Esophagus squamous epithelium (tissue), 5 donors: Measurements from ENCODE around the gene IRS1. TPM values are rescaled to one million over a fixed set of nuclear protein-coding genes. Genes with fewer than 3 reads are reported as not detected.

Experiments used
- DNase-seq: peaks from one replicate; lab custom pipeline; 2025; lab: John Stamatoyannopoulos, UW
- H3K27ac ChIP-seq, 4 donors: fragments of 200-600 bp; sonication (generic); one replicate each; pipeline ENCODE4 v1.5.1; 2016 to 2019; ENCODE audit warnings: mild to moderate bottlenecking in 1 of 4
- H3K27me3 ChIP-seq, 4 donors: fragments of 200-600 bp; sonication (generic); 1 replicate in 3 of 4; 2 replicates in 1 of 4; pipeline versions ENCODE4 v1.5.1 to v1.6.0; 2017 to 2021; ENCODE audit warnings: antibody characterized with exemption in 1 of 4
- H3K36me3 ChIP-seq, 3 donors: fragments of 200-600 bp; sonication (generic); one replicate each; pipeline ENCODE4 v1.5.1; 2016 to 2019
- H3K4me1 ChIP-seq, 3 donors: fragments of 200-600 bp; sonication (generic); one replicate each; pipeline ENCODE4 v1.5.1; 2017 to 2019
- H3K4me3 ChIP-seq, 4 donors: fragments of 200-600 bp; sonication (generic); 1 replicate in 3 of 4; 2 replicates in 1 of 4; pipeline ENCODE4 v1.5.1; 2016 to 2019; ENCODE audit warnings: mild to moderate bottlenecking in 2 of 4, moderate library complexity in 1 of 4
- H3K9me3 ChIP-seq, 3 donors: fragments of 200-600 bp; sonication (generic); one replicate each; pipeline ENCODE4 v1.5.1; 2016 to 2019
- POLR2A ChIP-seq, 4 donors: fragments of 450-650 bp; IDR thresholded peaks; one replicate each; pipeline ENCODE4 v1.6.1; 2017; ENCODE audit warnings: antibody characterized with exemption in 4 of 4, mild to moderate bottlenecking in 4 of 4, moderate library complexity in 3 of 4
- WGBS, 2 donors: methylation state at CpG; one replicate each; pipeline ENCODE4 v1.1.5; 2018; 5-methylcytosine and 5-hydroxymethylcytosine counted together
- intact Hi-C: fragments of 100-400 bp; cut with DNase I; formaldehyde crosslinking; loops from one replicate; pipeline ENCODE4 v1.15.0; 2022
- total RNA-seq, 4 donors: library from RNA; depleted of rRNA; stranded (reverse); fragments of >200 nt; gene quantifications; one replicate each; pipeline ENCODE4 v1.1.0, GENCODE V29; 2016
- TF ChIP-seq, protein P1 (sequence below), 6 experiments: fragments of 450-650 bp in 4 of 6; fragments of 200-600 bp in 2 of 6; sonication (generic) in 2 of 6; IDR thresholded peaks; one replicate each; pipeline ENCODE4 v1.5.1; 2016 to 2019; ENCODE audit warnings: antibody characterized with exemption in 6 of 6, mild to moderate bottlenecking in 4 of 6, moderate library complexity in 4 of 6
- donor health status: DM: yes; HTN: yes; CAD: no.

IRS1 gene
- total RNA-seq, 4 donors from 2014 or later: 3.5 to 20.5 (median 14.2) TPM

DNA sequence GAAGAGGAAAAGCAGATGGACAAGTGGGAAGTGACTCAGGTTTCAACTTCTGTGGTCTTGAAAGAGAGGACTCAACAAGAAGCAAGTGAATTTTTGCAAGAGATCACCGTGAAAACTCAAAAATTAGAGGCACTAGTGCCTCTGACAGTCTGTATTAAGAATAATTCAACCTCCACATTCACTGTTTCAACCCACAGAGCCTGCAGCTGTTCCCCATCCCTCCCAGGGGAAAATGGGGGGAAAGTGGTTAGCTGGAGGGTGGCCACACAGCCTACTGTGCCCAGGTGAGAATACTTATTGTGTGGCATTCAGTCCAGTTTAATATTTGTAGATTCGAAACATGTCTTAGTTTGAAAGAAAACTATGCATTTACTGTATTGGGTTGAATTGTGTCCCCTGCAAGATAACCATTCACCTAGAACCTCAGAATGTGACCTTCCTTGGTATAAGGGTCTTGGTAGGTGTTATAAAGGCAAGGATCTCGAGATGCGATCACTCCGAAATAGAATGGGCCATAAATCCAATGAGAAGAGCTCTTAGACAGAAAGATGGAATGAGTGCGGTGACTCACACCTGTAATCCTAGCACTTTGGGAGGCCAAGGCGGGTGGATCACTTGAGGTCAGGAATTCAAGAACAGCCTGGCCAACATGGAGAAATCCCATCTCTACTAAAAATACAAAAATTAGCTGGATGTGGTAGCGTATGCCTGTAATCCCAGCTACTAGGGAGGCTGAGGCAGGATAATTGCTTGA, 94.3 kb downstream of the IRS1 start:
- no peak for TF ChIP-seq POLR2A (IDR thresholded peaks at IDR 0.05)
- TF ChIP-seq, protein P1, sequence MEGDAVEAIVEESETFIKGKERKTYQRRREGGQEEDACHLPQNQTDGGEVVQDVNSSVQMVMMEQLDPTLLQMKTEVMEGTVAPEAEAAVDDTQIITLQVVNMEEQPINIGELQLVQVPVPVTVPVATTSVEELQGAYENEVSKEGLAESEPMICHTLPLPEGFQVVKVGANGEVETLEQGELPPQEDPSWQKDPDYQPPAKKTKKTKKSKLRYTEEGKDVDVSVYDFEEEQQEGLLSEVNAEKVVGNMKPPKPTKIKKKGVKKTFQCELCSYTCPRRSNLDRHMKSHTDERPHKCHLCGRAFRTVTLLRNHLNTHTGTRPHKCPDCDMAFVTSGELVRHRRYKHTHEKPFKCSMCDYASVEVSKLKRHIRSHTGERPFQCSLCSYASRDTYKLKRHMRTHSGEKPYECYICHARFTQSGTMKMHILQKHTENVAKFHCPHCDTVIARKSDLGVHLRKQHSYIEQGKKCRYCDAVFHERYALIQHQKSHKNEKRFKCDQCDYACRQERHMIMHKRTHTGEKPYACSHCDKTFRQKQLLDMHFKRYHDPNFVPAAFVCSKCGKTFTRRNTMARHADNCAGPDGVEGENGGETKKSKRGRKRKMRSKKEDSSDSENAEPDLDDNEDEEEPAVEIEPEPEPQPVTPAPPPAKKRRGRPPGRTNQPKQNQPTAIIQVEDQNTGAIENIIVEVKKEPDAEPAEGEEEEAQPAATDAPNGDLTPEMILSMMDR (IDR thresholded peaks at IDR 0.05): no peak
- no peak overlapping the region for H3K4me3 ChIP-seq
- no peaks in the 10 kb centered on the region for H3K36me3 ChIP-seq
- no peaks in the 10 kb centered on the region for H3K27me3 ChIP-seq
- intact Hi-C loops: no loop called here
- WGBS, 2 donors: 84 to 90% methylated on average over 8 of the region's 8 CpGs
- no peaks in the 10 kb centered on the region for H3K9me3 ChIP-seq
- no peak for DNase-seq
- H3K4me1 ChIP-seq: no peaks in the 10 kb centered on the region
- no peak overlapping the region for H3K27ac ChIP-seq

DNA sequence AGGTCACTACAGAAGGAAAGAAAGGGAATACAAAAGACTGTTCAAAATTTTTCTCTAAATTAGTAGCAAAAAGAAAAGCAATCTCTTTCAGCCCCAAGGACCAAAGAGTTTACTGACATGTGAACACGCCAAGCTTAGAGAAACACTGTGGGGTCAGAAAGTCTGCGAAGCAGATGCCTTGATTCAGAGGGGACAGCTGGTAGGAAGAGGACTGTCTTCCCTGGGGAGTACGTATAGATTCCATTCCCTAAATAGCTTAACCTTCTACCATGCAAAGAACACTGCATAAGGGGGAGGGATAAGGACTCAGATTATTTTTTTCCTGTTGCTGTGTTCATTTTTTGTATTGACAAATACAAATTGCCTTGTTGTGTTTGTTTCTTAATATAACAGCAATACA, 96.1 kb downstream of the IRS1 start:
- WGBS, 2 donors: 72 to 88% methylated on average over 3 of the region's 3 CpGs
- Histone ChIP-seq H3K4me1 (peaks cover 0 to 9% (median 0%) of the 10 kb centered on the region in 3 donors), H3K36me3 (no peaks in the 10 kb centered on the region), H3K27ac (no peak overlapping the region), H3K9me3 (no peaks in the 10 kb centered on the region), H3K27me3 (no peaks in the 10 kb centered on the region), H3K4me3 (no peak overlapping the region)
- intact Hi-C loops: no loop called here
- TF ChIP-seq, protein P1 (IDR thresholded peaks at IDR 0.05): no peak
- no peak for TF ChIP-seq POLR2A (IDR thresholded peaks at IDR 0.05)
- no peak for DNase-seq

DNA sequence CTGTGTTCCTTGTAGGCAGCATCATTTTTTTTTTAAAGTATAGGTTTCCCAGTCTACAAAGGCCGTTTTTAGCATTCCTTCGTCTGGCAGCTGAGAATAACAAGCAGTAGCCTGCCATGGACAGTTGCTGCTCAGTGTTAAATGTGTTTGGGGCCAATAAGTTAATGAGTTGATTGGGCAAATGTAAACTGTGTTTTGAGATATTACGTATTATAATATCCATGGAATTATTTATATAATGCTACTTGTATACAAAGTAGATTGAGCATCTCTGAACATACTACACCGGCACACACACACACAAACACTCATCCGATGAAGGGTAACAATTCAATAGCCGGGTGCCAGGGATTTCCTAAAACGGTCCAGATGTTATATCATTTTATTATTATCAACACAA, 97.2 kb downstream of the IRS1 start:
- H3K27ac ChIP-seq: no peak overlapping the region
- no peak for TF ChIP-seq POLR2A (IDR thresholded peaks at IDR 0.05)
- TF ChIP-seq, protein P1 (IDR thresholded peaks at IDR 0.05): no peak
- H3K4me3 ChIP-seq: no peak overlapping the region
- no peak for DNase-seq
- H3K4me1 ChIP-seq: peaks cover 0 to 9% (median 0%) of the 10 kb centered on the region in 3 donors
- intact Hi-C loops: no loop called here
- WGBS, 2 donors: 63 to 68% methylated on average over 7 of the region's 7 CpGs
- H3K27me3 ChIP-seq: no peaks in the 10 kb centered on the region
- H3K9me3 ChIP-seq: no peaks in the 10 kb centered on the region
- H3K36me3 ChIP-seq: no peaks in the 10 kb centered on the region

DNA sequence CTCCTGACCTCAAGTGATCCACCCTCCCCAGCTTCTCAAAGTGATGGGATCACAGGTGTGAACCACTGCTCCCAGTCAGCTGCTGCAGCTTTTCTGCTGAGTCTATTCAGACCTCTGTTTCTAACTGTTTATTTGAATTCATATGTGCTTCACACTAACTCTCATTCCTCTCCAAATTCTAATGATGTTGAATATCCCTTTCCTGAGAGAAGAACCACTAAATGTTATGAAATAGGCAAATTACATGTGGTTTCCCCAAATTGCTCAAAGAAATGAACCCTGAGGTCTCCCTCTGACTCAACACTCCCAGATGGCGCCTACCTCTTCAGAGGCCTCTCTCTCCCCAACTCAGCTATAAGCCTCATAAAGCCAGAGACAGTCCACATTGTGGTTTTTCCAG, 98.6 kb downstream of the IRS1 start:
- H3K36me3 ChIP-seq: no peaks in the 10 kb centered on the region
- no peak overlapping the region for H3K4me3 ChIP-seq
- TF ChIP-seq, protein P1 (IDR thresholded peaks at IDR 0.05): no peak
- TF ChIP-seq POLR2A (IDR thresholded peaks at IDR 0.05): no peak
- peaks cover 0 to 9% (median 0%) of the 10 kb centered on the region in 3 donors for H3K4me1 ChIP-seq
- DNase-seq: no peak
- intact Hi-C loops: no loop called here
- no peak overlapping the region for H3K27ac ChIP-seq
- whole genome bisulfite sequencing, 2 donors: 50 to 78% methylated on average over 1 of the region's 1 CpG
- no peaks in the 10 kb centered on the region for H3K27me3 ChIP-seq
- no peaks in the 10 kb centered on the region for H3K9me3 ChIP-seq

DNA sequence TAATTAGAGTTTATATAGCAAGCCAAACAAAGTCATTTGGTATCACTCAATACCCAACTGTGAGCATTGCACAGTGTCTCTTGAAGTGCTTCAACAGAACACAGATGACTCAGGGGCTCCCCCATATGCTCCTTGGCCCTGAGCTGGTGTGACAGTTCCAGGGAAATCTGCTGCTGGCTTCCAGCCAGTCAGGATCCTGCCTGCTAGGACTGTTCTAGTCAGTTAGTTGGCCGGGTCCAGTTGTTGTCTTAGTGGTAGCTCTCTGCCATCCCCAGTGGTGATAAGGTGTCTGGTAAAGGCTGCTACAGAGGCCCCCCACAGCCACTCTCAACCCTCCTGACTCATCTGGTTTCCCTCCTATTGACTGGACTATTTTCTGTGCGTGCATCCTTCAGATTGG, 100.3 kb downstream of the IRS1 start:
- Histone ChIP-seq H3K36me3 (no peaks in the 10 kb centered on the region), H3K27ac (peak overlapping the region in 1 of 4 donors; percentile 22), H3K4me3 (no peak overlapping the region), H3K27me3 (no peaks in the 10 kb centered on the region), H3K4me1 (peaks cover 0 to 14% (median 0%) of the 10 kb centered on the region in 3 donors), H3K9me3 (no peaks in the 10 kb centered on the region)
- 76 to 89% methylated on average over 1 to 2 of the region's 2 CpGs for WGBS, 2 donors
- TF ChIP-seq, protein P1 (IDR thresholded peaks at IDR 0.05): no peak
- TF ChIP-seq POLR2A (IDR thresholded peaks at IDR 0.05): no peak
- intact Hi-C loops: no loop called here
- no peak for DNase-seq
